IMR-90 (cell line): Measurements from ENCODE around the gene NBPF6.
"Not testable (repeated sequence)": the region's sequence is repeated elsewhere in the genome, so short reads cannot be mapped to it uniquely, and the experiment has no call there.

ENCODE experiments used
- CTCF ChIP-seq: conservative IDR thresholded peaks from 2 replicates; pipeline ENCODE4 v1.5.1; 2012; ENCODE audit warnings: mild to moderate bottlenecking, low read depth, low read length, improper control_type of control experiment
- FOS ChIP-seq: fragments of 150-350 bp; IDR thresholded peaks from 2 replicates; pipeline ENCODE4 v1.6.1; 2016; ENCODE audit warnings: low read depth, low read length

DNA sequence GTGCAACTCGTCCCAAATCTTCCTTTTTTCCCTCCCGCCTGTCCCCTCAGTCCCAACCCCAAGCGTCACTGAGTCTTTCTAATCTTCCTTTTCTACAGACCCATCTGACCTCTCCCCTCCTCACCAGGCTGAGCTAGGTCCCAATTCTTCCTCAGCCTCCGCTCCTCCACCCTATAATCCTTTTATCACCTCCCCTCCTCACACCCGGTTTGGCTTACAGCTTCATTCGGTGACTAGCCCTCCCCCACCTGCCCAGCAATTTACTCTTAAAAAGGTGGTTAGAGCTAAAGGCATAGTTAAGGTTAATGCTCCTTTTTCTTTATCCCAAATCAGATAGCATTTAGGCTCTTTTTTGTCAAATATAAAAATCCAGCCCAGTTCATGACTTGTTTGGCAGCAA lies 24.4 kb downstream of the NBPF6 start:
- TF ChIP-seq CTCF, FOS: not testable (repeated sequence)
